ENCODE data around the gene WBP2NL.

- TF ChIP-seq CTCF (IDR thresholded peaks at IDR 0.05; ENCODE audit: low read depth, low read length, poor library complexity, severe bottlenecking) (no peak), EZH2phosphoT487 (IDR thresholded peaks at IDR 0.05; ENCODE audit: borderline replicate concordance, low read length) (no peak)
These were observed 19.6 kb downstream of the WBP2NL start for GRCh38 chr22:42018224-42018623.
